IMR-90 (cell line): ENCODE measurements around the gene NPW. TPM values are rescaled to one million over a fixed set of nuclear protein-coding genes. Genes with fewer than 3 reads are reported as not detected.

ENCODE experiments used
- ATAC-seq: fragments of 200-7000 bp; cut with Tn5 transposase; 2 replicates; pipeline ENCODE4 v1.9.1; 2020; ENCODE audit warnings: low read depth, mild to moderate bottlenecking, moderate library complexity
- BruUV-seq: library from RNA; stranded (reverse); fragments of 400-500 nt; replicated peaks from 2 replicates; lab custom pipeline; 2021; lab: Mats Ljungman, UMichigan
- CTCF ChIA-PET: fragments of 300-600 bp; formaldehyde crosslinking; extraction: SDS; loops from one replicate; lab custom pipeline; 2021; ENCODE audit warnings: antibody characterized with exemption; lab: Yijun Ruan, JAX
- POLR2A ChIA-PET: fragments of 300-600 bp; sonication (Branson Sonifier 250); formaldehyde crosslinking; loops from one replicate; lab custom pipeline; 2022; ENCODE audit warnings: antibody characterized with exemption; ENCODE audit not compliant: unreplicated experiment; lab: Charles Lee
- DNase-seq: peaks from one replicate; pipeline ENCODE4 v3.0.0; 2013
- H2AFZ ChIP-seq: replicated peaks from 2 replicates; pipeline ENCODE3; 2013; ENCODE audit warnings: low read length, mild to moderate bottlenecking; ENCODE audit not compliant: poor library complexity
- H2AK5ac ChIP-seq: 2 replicates; pipeline ENCODE4 v1.6.1; 2013; ENCODE audit warnings: low read depth, low read length, inconsistent platforms
- H2AK9ac ChIP-seq: replicated peaks from 2 replicates; pipeline ENCODE3; 2013; ENCODE audit warnings: mild to moderate bottlenecking, low read depth, low read length, moderate library complexity; ENCODE audit not compliant: poor library complexity
- H2BK120ac ChIP-seq: 2 replicates; pipeline ENCODE4 v1.6.1; 2013; ENCODE audit warnings: low read depth, low read length, inconsistent platforms
- H2BK15ac ChIP-seq: 3 replicates; pipeline ENCODE4 v1.6.1; 2013; ENCODE audit warnings: low read depth, low read length, inconsistent platforms
- H2BK20ac ChIP-seq: 2 replicates; pipeline ENCODE4 v1.6.1; 2013; ENCODE audit warnings: low read depth, mild to moderate bottlenecking, inconsistent platforms, low read length, moderate library complexity
- H2BK5ac ChIP-seq: 2 replicates; pipeline ENCODE4 v1.6.1; 2013; ENCODE audit warnings: mild to moderate bottlenecking, low read depth, low read length, inconsistent platforms; ENCODE audit not compliant: poor library complexity, severe bottlenecking
- H3K14ac ChIP-seq: replicated peaks from 2 replicates; pipeline ENCODE4 v1.6.1; 2013; ENCODE audit warnings: low read depth, low read length, inconsistent platforms
- H3K18ac ChIP-seq: 2 replicates; pipeline ENCODE4 v1.6.1; 2013; ENCODE audit warnings: low read depth, low read length, control low read depth
- H3K23ac ChIP-seq: 2 replicates; pipeline ENCODE4 v1.6.1; 2013; ENCODE audit warnings: low read depth, low read length, inconsistent platforms
- H3K27ac ChIP-seq: 2 replicates; pipeline ENCODE4 v1.5.1; 2013; ENCODE audit warnings: mild to moderate bottlenecking, control low read depth, low read length; ENCODE audit not compliant: insufficient read depth
- H3K27me3 ChIP-seq: 2 replicates; pipeline ENCODE4 v1.6.1; 2013; ENCODE audit warnings: low read length; ENCODE audit not compliant: control insufficient read depth, insufficient read depth
- H3K36me3 ChIP-seq: 2 replicates; pipeline ENCODE4 v1.6.1; 2013; ENCODE audit warnings: low read length, mixed read lengths; ENCODE audit not compliant: control insufficient read depth, insufficient read depth
- H3K4ac ChIP-seq: 2 replicates; pipeline ENCODE4 v1.6.1; 2013; ENCODE audit warnings: low read depth, low read length, inconsistent platforms
- H3K4me1 ChIP-seq: 2 replicates; pipeline ENCODE4 v1.6.1; 2013; ENCODE audit warnings: low read length, mixed read lengths; ENCODE audit not compliant: control insufficient read depth, insufficient read depth
- H3K4me2 ChIP-seq: 2 replicates; pipeline ENCODE4 v1.6.1; 2013; ENCODE audit warnings: low read depth, mild to moderate bottlenecking, control low read depth, low read length, moderate library complexity
- H3K4me3 ChIP-seq: 2 replicates; pipeline ENCODE4 v1.5.1; 2013; ENCODE audit warnings: low read depth, mild to moderate bottlenecking, control low read depth, low read length, moderate library complexity; ENCODE audit not compliant: insufficient read depth
- H3K56ac ChIP-seq: 2 replicates; pipeline ENCODE4 v1.6.1; 2013; ENCODE audit warnings: low read length, inconsistent platforms; ENCODE audit not compliant: insufficient read depth; ENCODE audit errors: extremely low read depth
- H3K79me1 ChIP-seq, 2 experiments: 2 replicates each; pipeline ENCODE4 v1.6.1; 2013; ENCODE audit warnings: low read length in 2 of 2, inconsistent platforms in 1 of 2, low read depth in 1 of 2
- H3K9ac ChIP-seq: 2 replicates; pipeline ENCODE4 v1.6.1; 2013; ENCODE audit warnings: low read depth, low read length, control low read depth
- H3K9me1 ChIP-seq: 2 replicates; pipeline ENCODE4 v1.6.1; 2013; ENCODE audit warnings: low read length, inconsistent platforms; ENCODE audit not compliant: insufficient read depth
- H3K9me3 ChIP-seq: 2 replicates; pipeline ENCODE4 v1.6.1; 2013; ENCODE audit warnings: low read length; ENCODE audit not compliant: control insufficient read depth, insufficient read depth
- H4K20me1 ChIP-seq: 2 replicates; pipeline ENCODE4 v1.6.1; 2013; ENCODE audit warnings: low read length, inconsistent platforms; ENCODE audit not compliant: insufficient read depth
- H4K5ac ChIP-seq: 2 replicates; pipeline ENCODE4 v1.6.1; 2013; ENCODE audit warnings: mild to moderate bottlenecking, low read depth, low read length, control low read depth
- H4K8ac ChIP-seq, 2 experiments: 2 replicates each; pipeline ENCODE4 v1.6.1; 2013; ENCODE audit warnings: low read depth in 2 of 2, low read length in 2 of 2, control low read depth in 1 of 2, inconsistent platforms in 1 of 2
- H4K91ac ChIP-seq: 2 replicates; pipeline ENCODE4 v1.6.1; 2013; ENCODE audit warnings: low read depth, low read length, inconsistent platforms; ENCODE audit not compliant: insufficient read depth
- BHLHE40 ChIP-seq: fragments of 150-350 bp; IDR thresholded peaks from 2 replicates; pipeline ENCODE4 v1.6.1; 2016; ENCODE audit warnings: mild to moderate bottlenecking, low read depth, low read length
- CHD1 ChIP-seq: IDR thresholded peaks from 2 replicates; pipeline ENCODE4 v1.6.1; 2012; ENCODE audit warnings: low read depth, low read length, improper control_type of control experiment
- FOS ChIP-seq: fragments of 150-350 bp; IDR thresholded peaks from 2 replicates; pipeline ENCODE4 v1.6.1; 2016; ENCODE audit warnings: low read depth, low read length
- MAFK ChIP-seq: IDR thresholded peaks from 2 replicates; pipeline ENCODE4 v1.6.1; 2012; ENCODE audit warnings: low read depth, low read length, improper control_type of control experiment
- MAZ ChIP-seq: IDR thresholded peaks from 2 replicates; pipeline ENCODE4 v1.6.1; 2012; ENCODE audit warnings: low read depth, mild to moderate bottlenecking, low read length, improper control_type of control experiment, moderate library complexity, borderline replicate concordance
- MXI1 ChIP-seq: IDR thresholded peaks from 2 replicates; pipeline ENCODE4 v1.6.1; 2012; ENCODE audit warnings: low read depth, mild to moderate bottlenecking, low read length, moderate library complexity, borderline replicate concordance
- NFE2L2 ChIP-seq: fragments of 150-350 bp; IDR thresholded peaks from 2 replicates; pipeline ENCODE4 v1.6.1; 2016; ENCODE audit warnings: low read depth, mild to moderate bottlenecking, low read length
- POLR2A ChIP-seq: IDR thresholded peaks from 2 replicates; pipeline ENCODE4 v1.6.1; 2012; ENCODE audit warnings: mild to moderate bottlenecking, low read depth, low read length
- RAD21 ChIP-seq: IDR thresholded peaks from 2 replicates; pipeline ENCODE4 v1.6.1; 2012; ENCODE audit warnings: low read length, improper control_type of control experiment
- RFX5 ChIP-seq: IDR thresholded peaks from 2 replicates; pipeline ENCODE4 v1.8.0; 2012; ENCODE audit warnings: low read depth, mild to moderate bottlenecking, low read length, moderate library complexity
- WGBS, 2 experiments: methylation state at CpG; one replicate each; pipeline versions ENCODE4 v1.1.5 to v1.1.7; 2013; ENCODE audit warnings: missing lambda C conversion rate in 2 of 2; ENCODE audit not compliant: insufficient read length in 1 of 2; ENCODE audit errors: extremely low coverage in 2 of 2; 5-methylcytosine and 5-hydroxymethylcytosine counted together
- dilution Hi-C: fragments of 300-500 bp; cut with HindIII; formaldehyde crosslinking; loops from one replicate; pipeline ENCODE4 v1.14.3; 2018; ENCODE audit warnings: low sequenced_read_pairs; ENCODE audit not compliant: unreplicated experiment
- in situ Hi-C: fragments of 300-500 bp; cut with MboI; formaldehyde crosslinking; loops from 3 replicates; pipeline ENCODE4 v1.14.3; 2019; ENCODE audit warnings: low sequenced_read_pairs, inconsistent platforms, mixed read lengths
- intact Hi-C: fragments of 100-400 bp; cut with micrococcal nuclease; formaldehyde crosslinking; loops from 2 replicates; pipeline ENCODE4 v1.10.0; 2022
- polyA plus RNA-seq, 3 experiments: library from polyadenylated mRNA; depleted of rRNA; stranded (reverse); fragments of >200 nt; gene quantifications; 2 replicates each; pipeline ENCODE4 v1.2.3, GENCODE V29; 2012; ENCODE audit warnings: low replicate concordance in 1 of 3
- total RNA-seq: library from RNA; depleted of rRNA; stranded (reverse); fragments of >200 nt; gene quantifications from 2 replicates; pipeline ENCODE4 v1.2.3, GENCODE V29; 2012
- TF ChIP-seq, protein P1 (sequence below): fragments of 150-350 bp; IDR thresholded peaks from 2 replicates; pipeline ENCODE4 v1.6.1; 2017; ENCODE audit warnings: mild to moderate bottlenecking, antibody characterized with exemption, low read length, low read depth
- TF ChIP-seq, protein P2 (sequence below): conservative IDR thresholded peaks from 2 replicates; pipeline ENCODE4 v1.5.1; 2012; ENCODE audit warnings: mild to moderate bottlenecking, low read depth, low read length, improper control_type of control experiment

NPW gene
- total and polyA plus RNA-seq, 2 of the 4 experiments (the other 2 are of a cell fraction): 0.18 to 2.0 TPM

- no peak for TF ChIP-seq RFX5
- TF ChIP-seq BHLHE40: no peak
These were observed at the start of gene NPW (continued) for GRCh38 chr16:2019518-2019920.

DNA sequence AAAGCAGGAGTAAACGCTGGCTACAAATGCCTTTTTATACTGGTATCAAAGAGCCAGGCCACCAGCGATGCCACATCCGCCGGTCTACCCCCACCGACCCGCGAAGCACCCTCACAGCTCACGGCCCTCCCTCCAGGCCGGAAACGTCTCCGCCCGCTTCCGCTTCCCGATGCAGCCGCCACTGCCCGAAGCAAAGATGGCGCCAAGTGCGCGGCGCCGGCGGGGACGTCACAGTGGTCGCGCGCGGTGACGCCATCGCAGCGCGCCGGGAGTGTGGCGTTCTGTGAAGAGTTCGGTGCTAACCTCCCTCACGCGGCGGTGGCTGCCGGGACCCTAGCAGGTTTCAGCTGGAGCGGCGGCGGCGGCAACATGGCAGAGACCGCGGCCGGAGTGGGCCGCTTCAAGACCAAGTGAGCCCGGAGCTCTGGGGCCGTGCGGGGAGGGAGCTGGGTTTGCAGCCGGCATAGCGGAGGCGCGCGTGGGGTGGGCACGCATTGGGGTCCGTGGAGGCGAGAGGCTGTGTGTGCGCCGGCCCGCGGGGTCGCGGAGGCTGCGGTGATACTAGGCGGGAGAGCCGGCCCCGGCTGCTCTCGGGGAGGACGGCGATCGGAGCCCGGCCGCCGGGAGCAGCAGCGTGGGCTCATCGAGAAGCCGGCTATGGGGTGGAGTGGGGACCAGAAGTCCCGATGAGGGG lies 47.6 kb upstream of the NPW start, which contains the start of gene TBL3:
Gene TBL3, plus strand, starts transcription at position 258 of the 694 bp plus-strand sequence. Its CDS starts 112 bp downstream, at position 370.
- dilution Hi-C loops: no loop called here
- Histone ChIP-seq H4K8ac (peak within 1 kb of the TSS; percentile 98 to 100), H2AK5ac (peak within 1 kb of the TSS; percentile 95), H3K56ac (peak within 1 kb of the TSS; percentile 89), H3K9me3 (no peaks in the 10 kb centered on the region), H2BK20ac (no peak within 1 kb of the TSS), H3K14ac (peak within 1 kb of the TSS; percentile 93), H3K4me3 (peak within 1 kb of the TSS; percentile 66), H3K79me1 (peaks cover 9 to 38% of the 10 kb centered on the region in 2 experiments), H3K27me3 (no peaks in the 10 kb centered on the region), H4K5ac (peak within 1 kb of the TSS; percentile 89), H3K4me1 (peaks cover 6% of the 10 kb centered on the region), H3K9me1 (peaks cover 3% of the 10 kb centered on the region; the same call in 1 of the 2 replicates), H4K91ac (peak within 1 kb of the TSS; percentile 97), H3K27ac (peak within 1 kb of the TSS; percentile 93), H2AFZ (peak within 1 kb of the TSS; percentile 91), H3K4me2 (peak within 1 kb of the TSS; percentile 93), H3K18ac (peak within 1 kb of the TSS; percentile 61), H3K36me3 (peaks cover 25% of the 10 kb centered on the region), H2AK9ac (peak within 1 kb of the TSS; percentile 86), H2BK5ac (peak within 1 kb of the TSS; percentile 77), H3K9ac (peak within 1 kb of the TSS; percentile 96), H4K20me1 (no peaks in the 10 kb centered on the region; the same call in 1 of the 2 replicates), H2BK120ac (peak within 1 kb of the TSS; percentile 15; the same call in 1 of the 2 replicates), H2BK15ac (0 out of 3 replicates have a peak within 1 kb of the TSS, but pooled peaks have one; percentile 30), H3K23ac (peak within 1 kb of the TSS; percentile 78), H3K4ac (peak within 1 kb of the TSS; percentile 92)
- BruUV-seq: no TSS peak
- 0% methylated on average over 53 of the region's 78 CpGs; no CpG with 5 or more reads in 1 of the 2 experiments for WGBS, 2 experiments
- in situ Hi-C loops: no loop called here
- intact Hi-C loops: no loop called here
- CTCF ChIA-PET: no interaction called here
- peak; percentile 92 for DNase-seq
- peak; percentile 95 for ATAC-seq
- POLR2A ChIA-PET: no interaction called here
- TF ChIP-seq MXI1: peak; percentile 93
- peak; percentile 92 for TF ChIP-seq MAZ
- no peak for TF ChIP-seq MAFK
- no peak for TF ChIP-seq BHLHE40
- no peak for TF ChIP-seq RAD21
- TF ChIP-seq RFX5: no peak
- TF ChIP-seq, protein P1, sequence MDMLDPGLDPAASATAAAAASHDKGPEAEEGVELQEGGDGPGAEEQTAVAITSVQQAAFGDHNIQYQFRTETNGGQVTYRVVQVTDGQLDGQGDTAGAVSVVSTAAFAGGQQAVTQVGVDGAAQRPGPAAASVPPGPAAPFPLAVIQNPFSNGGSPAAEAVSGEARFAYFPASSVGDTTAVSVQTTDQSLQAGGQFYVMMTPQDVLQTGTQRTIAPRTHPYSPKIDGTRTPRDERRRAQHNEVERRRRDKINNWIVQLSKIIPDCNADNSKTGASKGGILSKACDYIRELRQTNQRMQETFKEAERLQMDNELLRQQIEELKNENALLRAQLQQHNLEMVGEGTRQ: peak; percentile 28; the same call in 1 of the 2 replicates
- TF ChIP-seq POLR2A: peak; percentile 94; the same call in 1 of the 2 replicates
- TF ChIP-seq NFE2L2: peak; percentile 19; the same call in 1 of the 2 replicates
- 0 out of 2 replicates have a peak, but pooled peaks have one; percentile 15 for TF ChIP-seq FOS
- TF ChIP-seq, protein P2, sequence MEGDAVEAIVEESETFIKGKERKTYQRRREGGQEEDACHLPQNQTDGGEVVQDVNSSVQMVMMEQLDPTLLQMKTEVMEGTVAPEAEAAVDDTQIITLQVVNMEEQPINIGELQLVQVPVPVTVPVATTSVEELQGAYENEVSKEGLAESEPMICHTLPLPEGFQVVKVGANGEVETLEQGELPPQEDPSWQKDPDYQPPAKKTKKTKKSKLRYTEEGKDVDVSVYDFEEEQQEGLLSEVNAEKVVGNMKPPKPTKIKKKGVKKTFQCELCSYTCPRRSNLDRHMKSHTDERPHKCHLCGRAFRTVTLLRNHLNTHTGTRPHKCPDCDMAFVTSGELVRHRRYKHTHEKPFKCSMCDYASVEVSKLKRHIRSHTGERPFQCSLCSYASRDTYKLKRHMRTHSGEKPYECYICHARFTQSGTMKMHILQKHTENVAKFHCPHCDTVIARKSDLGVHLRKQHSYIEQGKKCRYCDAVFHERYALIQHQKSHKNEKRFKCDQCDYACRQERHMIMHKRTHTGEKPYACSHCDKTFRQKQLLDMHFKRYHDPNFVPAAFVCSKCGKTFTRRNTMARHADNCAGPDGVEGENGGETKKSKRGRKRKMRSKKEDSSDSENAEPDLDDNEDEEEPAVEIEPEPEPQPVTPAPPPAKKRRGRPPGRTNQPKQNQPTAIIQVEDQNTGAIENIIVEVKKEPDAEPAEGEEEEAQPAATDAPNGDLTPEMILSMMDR: no peak
- no peak for TF ChIP-seq CHD1
